ENCODE results near the gene CARM1.
A peak's percentile ranks its signal among the peaks of the same experiment; 100 is the strongest.

CARM1 gene

GRCh38 chr19:10829967-10830366 is 41.4 kb upstream of the CARM1 start:
- Mint-ChIP-seq H3K36me3 (ENCODE audit: low read depth) (peaks cover 22% of the 10 kb centered on the region), H3K27me3 (ENCODE audit: low read depth, poor library complexity) (peaks cover 3% of the 10 kb centered on the region), H3K27ac (peak overlapping the region; percentile 39), H3K4me3 (no peak overlapping the region), H3K9me3 (no peaks in the 10 kb centered on the region), H3K4me1 (peaks cover 14% of the 10 kb centered on the region)
- no peak for DNase-seq
- no peak for TF ChIP-seq CTCF (IDR thresholded peaks at IDR 0.05)

GRCh38 chr19:10830370-10830769 is 41.0 kb upstream of the CARM1 start:
- no peaks in the 10 kb centered on the region for H3K9me3 Mint-ChIP-seq
- peaks cover 4% of the 10 kb centered on the region for H3K27me3 Mint-ChIP-seq (ENCODE audit: low read depth, poor library complexity)
- H3K4me3 Mint-ChIP-seq: no peak overlapping the region
- no peak for DNase-seq
- TF ChIP-seq CTCF (IDR thresholded peaks at IDR 0.05): no peak
- peaks cover 21% of the 10 kb centered on the region for H3K36me3 Mint-ChIP-seq (ENCODE audit: low read depth)
- peak overlapping the region; percentile 39 for H3K27ac Mint-ChIP-seq
- H3K4me1 Mint-ChIP-seq: peaks cover 16% of the 10 kb centered on the region

- H3K27me3 Mint-ChIP-seq (ENCODE audit: low read depth, poor library complexity): peaks cover 6% of the 10 kb centered on the region
- H3K4me3 Mint-ChIP-seq: no peak overlapping the region
- TF ChIP-seq CTCF (IDR thresholded peaks at IDR 0.05): no peak
- peaks cover 17% of the 10 kb centered on the region for H3K36me3 Mint-ChIP-seq (ENCODE audit: low read depth)
- peaks cover 2% of the 10 kb centered on the region for H3K9me3 Mint-ChIP-seq
- peaks cover 21% of the 10 kb centered on the region for H3K4me1 Mint-ChIP-seq
- DNase-seq: no peak
- peak overlapping the region; percentile 96 for H3K27ac Mint-ChIP-seq
Measured at GRCh38 chr19:10830931-10831779, 40.2 kb upstream of the CARM1 start.

GRCh38 chr19:10831987-10832938 is 39.1 kb upstream of the CARM1 start:
- H3K36me3 Mint-ChIP-seq (ENCODE audit: low read depth): peaks cover 22% of the 10 kb centered on the region
- H3K4me3 Mint-ChIP-seq: no peak overlapping the region
- peak overlapping the region; percentile 96 for H3K27ac Mint-ChIP-seq
- no peak for DNase-seq
- H3K27me3 Mint-ChIP-seq (ENCODE audit: low read depth, poor library complexity): peaks cover 14% of the 10 kb centered on the region
- no peak for TF ChIP-seq CTCF (IDR thresholded peaks at IDR 0.05)
- peaks cover 13% of the 10 kb centered on the region for H3K9me3 Mint-ChIP-seq
- H3K4me1 Mint-ChIP-seq: peaks cover 26% of the 10 kb centered on the region

GRCh38 chr19:10832939-10833296 is 38.4 kb upstream of the CARM1 start:
- no peak for DNase-seq
- Mint-ChIP-seq H3K9me3 (peaks cover 16% of the 10 kb centered on the region), H3K36me3 (ENCODE audit: low read depth) (peaks cover 22% of the 10 kb centered on the region), H3K4me1 (peaks cover 26% of the 10 kb centered on the region), H3K4me3 (no peak overlapping the region), H3K27ac (peak overlapping the region; percentile 88), H3K27me3 (ENCODE audit: low read depth, poor library complexity) (peaks cover 14% of the 10 kb centered on the region)
- no peak for TF ChIP-seq CTCF (IDR thresholded peaks at IDR 0.05)

Data from nephron progenitor cell (in vitro differentiated cells).